Measurements from ENCODE around the gene NMBR. TPM values are rescaled to one million over a fixed set of nuclear protein-coding genes. Genes with fewer than 3 reads are reported as not detected.

Gene NMBR
- total RNA-seq (under 1 TPM in 2 of 9 donors, not detected in 7; 0.11 to 0.15 TPM), polyA plus RNA-seq (not detected)
- long read RNA-seq, donor 1 = 0 reads
- long read RNA-seq, donor 2, partial matches to known transcripts = 0 of 1 reads
- long read RNA-seq, donor 2, other reads (novel, unspliced or antisense) = 0 of 1 reads
- long read RNA-seq, donor 3 = 0 reads
- long read RNA-seq, donor 4 = 0 reads
- long read RNA-seq, donor 5 = 0 reads
- long read RNA-seq, donor 6 = 0 reads
- long read RNA-seq, donor 7 = 0 reads
- long read RNA-seq, donor 8 = 0 reads
- long read RNA-seq, donor 9 = 0 reads
- long read RNA-seq, donor 10 = 0 reads

DNA sequence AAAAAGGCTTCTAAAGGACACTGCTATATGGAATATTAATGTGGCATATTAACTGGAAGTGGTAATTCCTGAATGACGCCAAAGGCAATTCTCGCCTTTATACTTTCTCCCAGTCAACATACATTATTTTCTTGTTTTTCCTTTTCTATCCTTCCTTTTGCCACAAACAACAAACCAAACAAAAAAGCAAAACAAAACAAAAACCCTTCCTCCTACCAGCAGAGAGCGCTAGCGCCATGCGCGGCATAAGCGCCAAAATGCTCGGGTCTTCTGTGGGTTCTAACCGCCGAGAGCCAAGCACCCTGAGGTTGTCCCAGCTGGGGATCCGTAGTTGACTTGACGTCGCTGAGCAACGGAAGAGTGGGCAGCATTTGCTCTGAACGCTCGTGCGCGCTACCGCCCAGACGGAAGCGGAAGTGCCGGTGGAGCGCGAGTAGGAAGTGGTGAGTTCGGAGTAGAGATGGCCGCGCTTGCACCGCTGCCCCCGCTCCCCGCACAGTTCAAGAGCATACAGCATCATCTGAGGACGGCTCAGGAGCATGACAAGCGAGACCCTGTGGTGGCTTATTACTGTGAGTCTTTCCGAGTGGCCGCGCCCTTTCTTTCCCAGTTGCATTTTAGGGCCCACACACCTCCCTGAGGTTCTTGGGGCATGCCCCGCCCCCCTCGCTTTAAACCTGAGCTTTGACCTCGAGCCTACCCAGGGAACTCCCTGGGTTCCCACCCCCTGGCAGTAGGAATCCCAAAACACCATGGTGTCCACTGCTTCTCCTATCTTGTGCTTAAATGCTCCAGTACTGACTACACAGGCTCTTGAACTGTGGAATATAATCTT is at the start of gene NMBR, which contains the start of gene VTA1:
Gene NMBR (minus strand): TSS at position 295 of the 835 bp plus-strand sequence. CDS start 58,464 bp downstream, outside the sequence.
Gene VTA1 (plus strand): TSS at position 436 of the 835 bp plus-strand sequence. CDS start 25 bp downstream, at position 461.
- WGBS, 4 donors = 0 to 1% (median 0%) methylated on average over 22 to 38 of the region's 38 CpGs
- intact Hi-C loops (cut with DNase I) = loop anchor here (10.0 kb wide), 2 partner anchors 58 to 238 kb away; no protein-coding TSS in a partner anchor
- no peaks in the 10 kb centered on the region for H3K36me3 ChIP-seq (replicated peaks in 1 of 2)
- no peaks in the 10 kb centered on the region for H3K27me3 ChIP-seq
- peak within 1 kb of the TSS in 2 of 5 donors; percentile 36 to 69 for H3K27ac ChIP-seq
- TF ChIP-seq POLR2A (IDR thresholded peaks at IDR 0.05) (peak in 1 of 2 donors; percentile 41), CTCF (IDR thresholded peaks at IDR 0.05) (peak; percentile 76 to 98 (median 92))
- DNase-seq = peak; percentile 97 to 99 (median 99)
- no peaks in the 10 kb centered on the region for H3K9me3 ChIP-seq (replicated peaks in 1 of 3)
- peak within 1 kb of the TSS; percentile 64 to 74 (median 66) for H3K4me3 ChIP-seq
- H3K4me1 ChIP-seq (replicated peaks in 1 of 2) = peaks cover 5 to 26% of the 10 kb centered on the region in 2 donors

- Histone ChIP-seq H3K27me3 (no peaks in the 10 kb centered on the region), H3K4me3 (no peak overlapping the region), H3K4me1 (replicated peaks in 1 of 2) (peaks cover 0 to 19% of the 10 kb centered on the region in 2 donors), H3K27ac (no peak overlapping the region), H3K36me3 (replicated peaks in 1 of 2) (peaks cover 0 to 6% of the 10 kb centered on the region in 2 donors), H3K9me3 (replicated peaks in 1 of 3) (no peaks in the 10 kb centered on the region)
- intact Hi-C loops (cut with DNase I) = no loop called here
- TF ChIP-seq POLR2A (IDR thresholded peaks at IDR 0.05) (no peak), CTCF (IDR thresholded peaks at IDR 0.05) (no peak)
- 80 to 93% (median 86%) methylated on average over 4 of the region's 4 CpGs for WGBS, 4 donors
- DNase-seq = no peak
Measured at GRCh38 chr6:142195862-142196541, 49.1 kb upstream of the NMBR start.

- TF ChIP-seq CTCF (IDR thresholded peaks at IDR 0.05) (no peak), POLR2A (IDR thresholded peaks at IDR 0.05) (no peak)
- intact Hi-C loops (cut with DNase I) = no loop called here
- H3K4me3 ChIP-seq = no peak overlapping the region
- peaks cover 0 to 3% of the 10 kb centered on the region in 2 donors for H3K36me3 ChIP-seq (replicated peaks in 1 of 2)
- H3K9me3 ChIP-seq (replicated peaks in 1 of 3) = no peaks in the 10 kb centered on the region
- H3K27ac ChIP-seq = no peak overlapping the region
- no peaks in the 10 kb centered on the region for H3K4me1 ChIP-seq (replicated peaks in 1 of 2)
- DNase-seq = no peak
- no peaks in the 10 kb centered on the region for H3K27me3 ChIP-seq
Measured at GRCh38 chr6:142193621-142194020, 46.7 kb upstream of the NMBR start.

DNA sequence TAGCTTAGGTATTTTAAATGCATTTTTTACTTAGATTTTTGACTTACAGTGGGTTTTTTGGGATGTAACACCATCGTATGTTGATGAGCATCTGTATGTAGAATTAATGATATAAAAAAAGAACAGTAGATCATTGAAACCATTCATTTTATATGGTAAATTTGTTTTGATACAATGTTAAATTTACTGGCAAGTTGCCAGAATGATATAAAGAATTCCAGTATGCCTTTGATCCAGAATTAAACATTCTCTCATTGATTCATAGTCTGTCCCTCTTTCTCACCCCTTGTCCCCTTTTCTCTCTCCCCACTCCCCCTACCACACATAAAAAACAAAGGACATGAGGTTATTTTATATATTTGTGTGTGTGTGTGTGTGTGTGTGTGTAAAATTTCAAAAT is 45.4 kb upstream of the NMBR start:
- Histone ChIP-seq H3K36me3 (replicated peaks in 1 of 2) (no peaks in the 10 kb centered on the region), H3K27me3 (no peaks in the 10 kb centered on the region), H3K4me3 (no peak overlapping the region), H3K9me3 (replicated peaks in 1 of 3) (no peaks in the 10 kb centered on the region), H3K27ac (no peak overlapping the region), H3K4me1 (replicated peaks in 1 of 2) (peaks cover 1 to 2% of the 10 kb centered on the region in 2 donors)
- TF ChIP-seq POLR2A (IDR thresholded peaks at IDR 0.05) (no peak), CTCF (IDR thresholded peaks at IDR 0.05) (no peak)
- DNase-seq = no peak
- WGBS, 4 donors = 93 to 98% (median 95%) methylated on average over 1 of the region's 1 CpG
- intact Hi-C loops (cut with DNase I) = no loop called here
